Muscle layer of colon (tissue), 2 donors: ENCODE data around the gene FBXL2.

Experiments
- H3K27ac ChIP-seq: one replicate; pipeline ENCODE4 v1.7.0; 2013; ENCODE audit warnings: low read depth, mild to moderate bottlenecking, low read length, moderate library complexity
- H3K27me3 ChIP-seq, 2 donors: one replicate each; pipeline ENCODE4 v1.7.0; 2013; ENCODE audit warnings: low read length in 2 of 2, mild to moderate bottlenecking in 2 of 2; ENCODE audit not compliant: insufficient read depth in 2 of 2, control insufficient read depth in 1 of 2
- H3K36me3 ChIP-seq: one replicate; pipeline ENCODE4 v1.7.0; 2013; ENCODE audit warnings: mild to moderate bottlenecking, low read length; ENCODE audit not compliant: insufficient read depth
- H3K4me1 ChIP-seq: one replicate; pipeline ENCODE4 v1.7.0; 2013; ENCODE audit warnings: mild to moderate bottlenecking, low read length; ENCODE audit not compliant: insufficient read depth
- H3K4me3 ChIP-seq, 2 donors: one replicate each; pipeline ENCODE4 v1.7.0; 2013; ENCODE audit warnings: low read length in 2 of 2, low read depth in 1 of 2, mild to moderate bottlenecking in 1 of 2, moderate library complexity in 1 of 2
- H3K9ac ChIP-seq: one replicate; pipeline ENCODE4 v1.7.0; 2013; ENCODE audit warnings: low read length
- H3K9me3 ChIP-seq: one replicate; pipeline ENCODE4 v1.7.0; 2013; ENCODE audit warnings: mild to moderate bottlenecking, low read length
- donor health status: abdominal sarcoma.
- donor health status: Adenocarcinoma of cecum.

Gene FBXL2

GRCh38 chr3:33364060-33364459 is 86.8 kb downstream of the FBXL2 start:
- Histone ChIP-seq H3K9ac (no peak overlapping the region), H3K36me3 (no peaks in the 10 kb centered on the region), H3K4me1 (no peaks in the 10 kb centered on the region)

GRCh38 chr3:33364531-33365128 is 87.4 kb downstream of the FBXL2 start:
- H3K27ac ChIP-seq, result no peak overlapping the region
- no peaks in the 10 kb centered on the region for H3K9me3 ChIP-seq
- no peaks in the 10 kb centered on the region for H3K27me3 ChIP-seq
- no peaks in the 10 kb centered on the region for H3K4me1 ChIP-seq
- H3K36me3 ChIP-seq, result no peaks in the 10 kb centered on the region
- no peak overlapping the region for H3K4me3 ChIP-seq
- no peak overlapping the region for H3K9ac ChIP-seq

More at GRCh38 chr3:33364060-33364459, 86.8 kb downstream of the FBXL2 start:
- H3K27me3 ChIP-seq, result no peaks in the 10 kb centered on the region
- no peaks in the 10 kb centered on the region for H3K9me3 ChIP-seq
- no peak overlapping the region for H3K4me3 ChIP-seq
- H3K27ac ChIP-seq, result no peak overlapping the region

- Histone ChIP-seq H3K9me3 (no peaks in the 10 kb centered on the region), H3K4me1 (peaks cover 4% of the 10 kb centered on the region), H3K27me3 (no peaks in the 10 kb centered on the region), H3K27ac (no peak overlapping the region), H3K36me3 (peaks cover 11% of the 10 kb centered on the region), H3K9ac (no peak overlapping the region), H3K4me3 (peak overlapping the region in 1 of 2 donors; percentile 10)
Measured at GRCh38 chr3:33372218-33373081, 95.2 kb downstream of the FBXL2 start.

GRCh38 chr3:33373082-33373437 is 95.8 kb downstream of the FBXL2 start:
- Histone ChIP-seq H3K4me1 (peaks cover 4% of the 10 kb centered on the region), H3K27me3 (no peaks in the 10 kb centered on the region), H3K4me3 (peak overlapping the region in 1 of 2 donors; percentile 10), H3K36me3 (peaks cover 17% of the 10 kb centered on the region), H3K9me3 (no peaks in the 10 kb centered on the region), H3K9ac (no peak overlapping the region), H3K27ac (no peak overlapping the region)

- Histone ChIP-seq H3K27ac (no peak overlapping the region), H3K36me3 (peaks cover 27% of the 10 kb centered on the region), H3K4me3 (no peak overlapping the region), H3K9me3 (no peaks in the 10 kb centered on the region), H3K9ac (no peak overlapping the region), H3K27me3 (no peaks in the 10 kb centered on the region), H3K4me1 (peaks cover 4% of the 10 kb centered on the region)
Measured at GRCh38 chr3:33377489-33377888, 100.2 kb downstream of the FBXL2 start.

- Histone ChIP-seq H3K9ac (no peak overlapping the region), H3K27ac (no peak overlapping the region), H3K4me3 (no peak overlapping the region), H3K36me3 (peaks cover 27% of the 10 kb centered on the region), H3K9me3 (no peaks in the 10 kb centered on the region), H3K4me1 (peaks cover 1% of the 10 kb centered on the region), H3K27me3 (no peaks in the 10 kb centered on the region)
Measured at GRCh38 chr3:33377931-33378330, 100.7 kb downstream of the FBXL2 start.

GRCh38 chr3:33380653-33381052 is 103.4 kb downstream of the FBXL2 start:
- H3K27ac ChIP-seq, result no peak overlapping the region
- H3K27me3 ChIP-seq, result no peaks in the 10 kb centered on the region
- no peak overlapping the region for H3K4me3 ChIP-seq
- no peak overlapping the region for H3K9ac ChIP-seq
- peaks cover 35% of the 10 kb centered on the region for H3K36me3 ChIP-seq
- H3K9me3 ChIP-seq, result no peaks in the 10 kb centered on the region
- H3K4me1 ChIP-seq, result no peaks in the 10 kb centered on the region

GRCh38 chr3:33383951-33384350 is 106.7 kb downstream of the FBXL2 start:
- Histone ChIP-seq H3K4me3 (no peak overlapping the region), H3K4me1 (no peaks in the 10 kb centered on the region), H3K27me3 (no peaks in the 10 kb centered on the region), H3K27ac (no peak overlapping the region), H3K9ac (no peak overlapping the region), H3K36me3 (peaks cover 31% of the 10 kb centered on the region), H3K9me3 (no peaks in the 10 kb centered on the region)

GRCh38 chr3:33385423-33385822 is 108.2 kb downstream of the FBXL2 start:
- Histone ChIP-seq H3K27me3 (no peaks in the 10 kb centered on the region), H3K4me3 (no peak overlapping the region), H3K36me3 (peaks cover 39% of the 10 kb centered on the region), H3K4me1 (no peaks in the 10 kb centered on the region), H3K9ac (no peak overlapping the region), H3K27ac (no peak overlapping the region), H3K9me3 (no peaks in the 10 kb centered on the region)

- H3K9ac ChIP-seq, result no peak overlapping the region
- H3K9me3 ChIP-seq, result no peaks in the 10 kb centered on the region
- no peak overlapping the region for H3K4me3 ChIP-seq
- no peaks in the 10 kb centered on the region for H3K27me3 ChIP-seq
- no peak overlapping the region for H3K27ac ChIP-seq
- H3K36me3 ChIP-seq, result peaks cover 39% of the 10 kb centered on the region
- peaks cover 4% of the 10 kb centered on the region for H3K4me1 ChIP-seq
Measured at GRCh38 chr3:33386631-33387030, 109.4 kb downstream of the FBXL2 start.

- Histone ChIP-seq H3K27ac (no peak overlapping the region), H3K4me1 (peaks cover 7% of the 10 kb centered on the region), H3K9ac (no peak overlapping the region), H3K36me3 (peaks cover 50% of the 10 kb centered on the region), H3K4me3 (no peak overlapping the region), H3K9me3 (no peaks in the 10 kb centered on the region), H3K27me3 (no peaks in the 10 kb centered on the region)
Measured at GRCh38 chr3:33388374-33389100, 111.3 kb downstream of the FBXL2 start.
